NCI-H526 treated with DMSO at 0.1 percent for 48 hours (cell line): Measurements from ENCODE around the gene ITPRIP.

Experiments
- DNase-seq: peaks from one replicate; lab custom pipeline; 2025; lab: John Stamatoyannopoulos, UW

Gene ITPRIP

GRCh38 chr10:104286939-104287338, 51.3 kb downstream of the ITPRIP start:
- DNase-seq = no peak

GRCh38 chr10:104284846-104285245, 53.4 kb downstream of the ITPRIP start:
- DNase-seq = peak; percentile 38

- no peak for DNase-seq
Observed at GRCh38 chr10:104281694-104282093, 56.6 kb downstream of the ITPRIP start.

- no peak for DNase-seq
Observed at GRCh38 chr10:104279550-104280259, 58.6 kb downstream of the ITPRIP start.

GRCh38 chr10:104277785-104278184, 60.5 kb downstream of the ITPRIP start:
- DNase-seq = no peak

GRCh38 chr10:104276192-104276591, 62.1 kb downstream of the ITPRIP start:
- no peak for DNase-seq

- peak; percentile 55 for DNase-seq
Observed at GRCh38 chr10:104274762-104275721, 63.2 kb downstream of the ITPRIP start.

GRCh38 chr10:104273899-104274575, 64.2 kb downstream of the ITPRIP start:
- DNase-seq = no peak

- no peak for DNase-seq
Observed at GRCh38 chr10:104273286-104273685, 65.0 kb downstream of the ITPRIP start.

- peak; percentile 91 for DNase-seq
Observed at GRCh38 chr10:104268713-104269645, 69.3 kb downstream of the ITPRIP start, which contains the start of gene GSTO2. Gene GSTO2 (plus strand): TSS chr10:104269184. CDS start chr10:104274916, 5,732 bp downstream.

- no peak for DNase-seq
Observed at GRCh38 chr10:104268405-104268712, 69.9 kb downstream of the ITPRIP start.

GRCh38 chr10:104267721-104268404, 70.4 kb downstream of the ITPRIP start:
- DNase-seq = no peak

GRCh38 chr10:104264783-104265182, 73.5 kb downstream of the ITPRIP start:
- DNase-seq = no peak

- DNase-seq = no peak
Observed at GRCh38 chr10:104262055-104262454, 76.2 kb downstream of the ITPRIP start.

GRCh38 chr10:104260775-104261115, 77.5 kb downstream of the ITPRIP start:
- DNase-seq = no peak

- DNase-seq = no peak
Observed at GRCh38 chr10:104259999-104260774, 78.1 kb downstream of the ITPRIP start.
